Skeletal muscle satellite cell (primary cell): ENCODE results near the gene IL3RA.
"Not testable (repeated sequence)": the region's sequence is repeated elsewhere in the genome, so short reads cannot be mapped to it uniquely, and the experiment has no call there.

Experiments used
- H3K27me3 ChIP-seq: 2 replicates; pipeline ENCODE4 v1.7.0; 2013; ENCODE audit warnings: low read length; ENCODE audit not compliant: control insufficient read depth, insufficient read depth
- H3K36me3 ChIP-seq: 2 replicates; pipeline ENCODE4 v1.7.0; 2013; ENCODE audit warnings: mild to moderate bottlenecking, control low read depth, low read length; ENCODE audit not compliant: insufficient read depth
- H3K4me1 ChIP-seq: 2 replicates; pipeline ENCODE4 v1.7.0; 2013; ENCODE audit warnings: low read length; ENCODE audit not compliant: control insufficient read depth, insufficient read depth
- H3K4me2 ChIP-seq: 2 replicates; pipeline ENCODE4 v1.7.0; 2013; ENCODE audit warnings: mild to moderate bottlenecking, low read length
- H3K4me3 ChIP-seq: 2 replicates; pipeline ENCODE4 v1.7.0; 2013; ENCODE audit warnings: low read length
- H3K9ac ChIP-seq: 2 replicates; pipeline ENCODE4 v1.7.0; 2013; ENCODE audit warnings: mild to moderate bottlenecking, low read depth, low read length, moderate library complexity
- H3K9me3 ChIP-seq: replicated peaks from 2 replicates; pipeline ENCODE4 v1.7.0; 2013; ENCODE audit warnings: mild to moderate bottlenecking, control low read depth, low read length

The IL3RA gene

DNA sequence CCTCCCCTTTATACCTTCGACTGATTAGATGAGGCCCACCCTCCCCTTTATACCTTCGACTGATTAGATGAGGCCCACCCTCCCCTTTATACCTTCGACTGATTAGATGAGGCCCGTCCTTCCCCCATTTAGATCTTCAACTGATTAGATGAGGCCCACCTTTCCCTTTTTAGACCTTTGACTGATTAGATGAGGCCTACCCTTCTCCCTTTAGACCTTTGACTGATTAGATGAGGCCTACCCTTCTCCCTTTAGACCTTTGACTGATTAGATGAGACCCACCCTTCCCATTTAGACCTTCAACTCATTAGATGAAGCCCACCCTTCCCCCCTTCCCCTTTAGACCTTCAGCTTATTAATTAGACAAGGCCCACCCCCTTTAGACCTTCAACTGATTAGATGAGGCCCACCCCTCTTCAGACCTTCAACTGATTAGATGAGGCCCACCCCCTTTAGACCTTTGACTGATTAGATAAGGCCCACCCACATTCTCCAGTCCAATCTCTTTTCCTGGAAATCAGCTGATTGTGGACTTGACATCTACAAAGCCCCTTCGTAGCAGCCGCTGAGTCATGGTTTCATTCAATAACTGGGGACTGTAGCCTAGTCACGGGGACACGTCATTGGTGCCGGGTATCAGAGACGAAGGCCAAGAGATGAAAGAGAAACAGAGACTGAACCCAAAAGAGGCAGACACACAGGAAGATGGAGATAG lies 28.8 kb upstream of the IL3RA start:
- H3K4me2 ChIP-seq: no peak overlapping the region

DNA sequence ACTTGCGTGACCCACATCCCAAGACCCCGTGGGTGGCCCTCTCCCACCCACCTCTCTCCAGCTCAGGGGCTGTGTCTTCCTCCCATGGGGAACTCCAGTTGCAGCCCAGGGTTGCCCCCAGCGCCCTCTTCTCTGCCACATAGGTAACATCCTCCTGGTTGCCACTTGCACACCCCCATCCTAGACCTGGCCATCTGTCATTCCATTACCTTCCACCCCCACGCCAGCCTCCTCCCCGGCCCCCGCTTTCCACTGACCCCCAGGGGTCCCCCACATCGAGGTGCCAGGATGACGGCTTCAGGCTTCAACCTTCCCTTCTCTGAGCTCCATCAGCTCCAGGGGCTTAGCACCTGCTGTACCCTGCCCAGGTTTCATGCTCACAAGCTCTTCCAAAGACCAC lies 28.1 kb upstream of the IL3RA start:
- Histone ChIP-seq H3K4me3 (no peak overlapping the region), H3K9ac (no peak overlapping the region), H3K4me2 (no peak overlapping the region), H3K4me1 (no peaks in the 10 kb centered on the region), H3K9me3 (no peaks in the 10 kb centered on the region), H3K27me3 (no peaks in the 10 kb centered on the region), H3K36me3 (no peaks in the 10 kb centered on the region)

More for the DNA sequence above, 28.8 kb upstream of the IL3RA start:
- Histone ChIP-seq H3K4me1 (no peaks in the 10 kb centered on the region), H3K9me3 (no peaks in the 10 kb centered on the region), H3K9ac (no peak overlapping the region), H3K4me3 (no peak overlapping the region), H3K36me3 (no peaks in the 10 kb centered on the region), H3K27me3 (no peaks in the 10 kb centered on the region)

DNA sequence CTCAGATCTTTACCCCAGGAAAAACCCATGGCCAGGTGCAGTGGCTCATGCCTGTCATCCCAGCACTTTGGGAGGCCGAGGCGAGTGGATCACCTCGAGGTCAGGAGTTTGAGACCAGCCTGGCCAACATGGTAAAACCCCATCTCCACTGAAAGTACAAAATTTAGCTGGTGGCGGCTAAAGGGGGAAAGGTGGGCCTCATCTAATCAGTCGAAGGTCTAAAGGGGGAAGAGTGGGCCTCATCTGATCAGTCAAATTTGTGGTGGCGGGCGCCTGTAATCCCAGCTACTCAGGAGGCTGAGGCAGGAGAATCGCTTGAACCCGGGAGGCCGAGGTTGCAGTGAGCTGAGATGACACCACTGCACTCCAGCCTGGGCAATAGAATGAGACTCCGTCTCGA lies 27.7 kb upstream of the IL3RA start:
- H3K27me3 ChIP-seq, H3K9ac ChIP-seq, H3K4me2 ChIP-seq, H3K4me3 ChIP-seq, H3K36me3 ChIP-seq, H3K4me1 ChIP-seq, H3K9me3 ChIP-seq: not testable (repeated sequence)

DNA sequence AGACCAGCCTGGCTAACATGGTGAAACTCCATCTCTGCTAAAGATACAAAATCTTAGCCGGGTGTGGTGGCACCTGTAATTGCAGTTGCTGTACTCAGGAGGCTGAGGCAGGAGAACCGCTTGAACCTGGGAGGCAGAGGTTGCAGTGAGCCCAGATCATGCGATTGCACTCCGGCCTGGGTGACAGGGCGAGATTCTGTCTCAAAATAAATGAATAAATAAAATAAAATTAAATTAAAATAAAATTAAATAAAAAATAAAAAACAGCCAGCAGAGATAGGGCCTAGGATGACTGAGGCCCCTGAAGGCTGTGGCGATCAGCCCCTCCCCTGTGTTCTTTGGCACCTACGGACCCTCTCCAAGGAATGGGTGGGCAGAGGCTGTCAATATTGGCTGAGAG lies 22.8 kb upstream of the IL3RA start:
- Histone ChIP-seq H3K4me3 (no peak overlapping the region), H3K27me3 (no peaks in the 10 kb centered on the region), H3K9ac (no peak overlapping the region), H3K36me3 (no peaks in the 10 kb centered on the region), H3K4me1 (no peaks in the 10 kb centered on the region), H3K9me3 (no peaks in the 10 kb centered on the region), H3K4me2 (no peak overlapping the region)

DNA sequence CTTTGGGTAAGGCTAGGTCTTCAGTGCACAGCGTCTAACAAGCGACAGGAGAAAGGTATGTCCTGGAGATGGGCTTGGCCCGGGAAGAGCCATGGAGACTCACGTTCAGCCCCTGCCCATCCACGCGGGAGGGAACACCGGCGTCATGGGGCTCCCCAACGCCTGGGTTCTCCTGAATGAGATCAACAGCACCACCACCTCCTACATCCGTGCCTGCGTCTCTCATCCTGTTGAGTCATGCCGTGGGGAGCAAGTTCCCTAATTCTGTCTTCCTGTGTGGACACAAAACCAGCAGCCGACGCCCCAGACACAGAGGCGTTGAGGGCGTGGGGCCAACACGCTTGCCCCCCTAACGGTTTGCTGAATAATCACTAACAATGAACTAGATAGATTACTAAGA lies 20.1 kb upstream of the IL3RA start:
- H3K9ac ChIP-seq: no peak overlapping the region
- H3K4me1 ChIP-seq: no peaks in the 10 kb centered on the region

DNA sequence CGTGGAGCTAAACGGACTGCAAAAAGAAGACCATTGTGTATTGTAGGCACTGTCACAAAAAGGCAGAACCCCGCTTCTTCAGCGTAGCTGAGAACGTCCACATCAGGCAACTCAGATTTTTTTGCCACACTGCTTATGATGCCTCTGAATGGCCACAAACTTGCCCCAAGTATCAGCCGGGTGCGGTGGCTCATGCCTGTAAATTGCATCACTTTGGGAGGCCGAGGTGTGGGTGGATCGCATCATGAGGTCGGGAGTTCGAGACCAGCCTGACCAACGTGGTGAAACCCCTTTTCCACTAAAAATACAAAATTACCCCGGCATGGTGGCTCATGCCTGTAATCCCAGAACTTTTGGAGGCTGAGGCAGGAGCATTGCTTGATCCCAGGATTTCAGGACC lies 14.9 kb upstream of the IL3RA start:
- Histone ChIP-seq H3K4me3 (no peak overlapping the region), H3K36me3 (no peaks in the 10 kb centered on the region), H3K27me3 (no peaks in the 10 kb centered on the region), H3K9me3 (no peaks in the 10 kb centered on the region), H3K4me1 (no peaks in the 10 kb centered on the region), H3K9ac (no peak overlapping the region), H3K4me2 (no peak overlapping the region)

More for the DNA sequence above, 20.1 kb upstream of the IL3RA start:
- no peaks in the 10 kb centered on the region for H3K9me3 ChIP-seq
- no peaks in the 10 kb centered on the region for H3K27me3 ChIP-seq
- no peaks in the 10 kb centered on the region for H3K36me3 ChIP-seq
- no peak overlapping the region for H3K4me3 ChIP-seq
- no peak overlapping the region for H3K4me2 ChIP-seq

DNA sequence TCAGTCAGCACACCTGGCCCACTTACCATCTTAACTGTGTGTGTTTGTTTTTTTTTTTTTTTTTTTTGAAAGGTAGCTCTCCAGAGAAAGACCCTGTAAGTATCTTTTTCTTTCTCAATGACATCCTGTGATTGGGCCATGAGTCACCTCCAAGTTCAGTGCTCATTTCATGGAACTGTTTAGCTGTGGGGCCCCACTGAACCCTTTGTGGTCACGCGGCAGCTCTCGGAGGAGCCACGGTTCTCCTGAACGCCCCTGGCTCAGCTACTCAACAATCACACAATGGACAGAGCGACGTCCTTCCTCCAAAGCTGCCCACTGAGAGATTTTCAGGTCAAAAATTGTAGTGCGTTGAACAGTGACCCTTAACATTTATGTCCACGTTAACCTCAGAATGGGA lies 14.2 kb upstream of the IL3RA start:
- Histone ChIP-seq H3K36me3 (no peaks in the 10 kb centered on the region), H3K4me1 (no peaks in the 10 kb centered on the region), H3K4me2 (no peak overlapping the region), H3K4me3 (no peak overlapping the region), H3K27me3 (no peaks in the 10 kb centered on the region), H3K9ac (no peak overlapping the region), H3K9me3 (no peaks in the 10 kb centered on the region)

DNA sequence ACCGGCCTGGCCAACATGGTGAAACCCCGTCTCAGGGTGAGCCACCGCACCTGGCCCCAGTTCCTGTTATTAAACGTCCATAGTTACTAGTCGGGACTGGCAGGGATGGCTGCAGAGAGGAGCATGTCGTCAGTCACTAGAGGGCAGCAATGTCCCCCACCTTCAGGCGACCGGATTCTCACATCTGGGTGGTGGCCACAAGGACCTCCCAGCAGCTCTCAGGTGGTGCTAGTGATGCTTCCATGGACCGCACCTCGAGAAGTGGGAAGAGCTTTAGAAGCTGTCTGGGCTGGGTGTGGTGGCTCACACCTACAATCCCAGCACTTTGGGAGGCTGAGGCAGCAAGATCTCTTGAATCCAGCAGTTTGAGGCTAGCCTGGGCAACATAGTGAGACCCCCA lies 13.3 kb upstream of the IL3RA start:
- Histone ChIP-seq H3K27me3 (no peaks in the 10 kb centered on the region), H3K4me2 (no peak overlapping the region), H3K4me3 (no peak overlapping the region), H3K4me1 (no peaks in the 10 kb centered on the region), H3K9ac (no peak overlapping the region), H3K36me3 (no peaks in the 10 kb centered on the region), H3K9me3 (no peaks in the 10 kb centered on the region)

DNA sequence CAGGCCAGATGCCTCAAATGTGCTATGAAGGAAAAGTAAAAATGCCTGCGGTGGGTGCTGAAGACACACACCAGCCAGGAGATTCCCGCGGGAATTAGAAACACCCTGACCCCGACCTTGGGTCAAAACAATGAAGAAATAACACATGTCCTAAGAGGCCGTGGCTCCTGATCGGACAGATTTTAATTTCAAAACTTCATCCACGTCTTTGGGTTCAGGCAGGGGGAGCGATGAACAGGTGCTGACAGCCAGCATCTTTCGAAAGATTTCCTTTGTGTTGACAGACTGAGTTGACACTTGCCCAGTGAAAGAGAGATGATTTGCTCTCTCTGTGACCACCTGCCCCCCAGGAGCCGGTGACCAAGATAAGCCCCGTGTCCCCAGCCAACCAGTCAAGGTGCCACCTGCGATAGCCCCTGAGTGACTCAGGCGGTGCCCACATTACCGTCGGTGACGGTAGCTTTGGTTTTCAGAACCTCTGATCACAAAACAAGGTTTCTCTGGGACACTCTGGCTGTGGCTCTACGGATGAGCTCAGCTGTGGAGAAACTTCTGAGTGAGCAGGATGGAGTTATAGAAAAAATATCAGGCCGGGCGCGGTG lies 11.0 kb upstream of the IL3RA start:
- no peak overlapping the region for H3K9ac ChIP-seq
- no peak overlapping the region for H3K4me3 ChIP-seq
- H3K27me3 ChIP-seq: no peaks in the 10 kb centered on the region
- no peaks in the 10 kb centered on the region for H3K4me1 ChIP-seq
- H3K4me2 ChIP-seq: no peak overlapping the region
- H3K36me3 ChIP-seq: no peaks in the 10 kb centered on the region
- no peaks in the 10 kb centered on the region for H3K9me3 ChIP-seq

DNA sequence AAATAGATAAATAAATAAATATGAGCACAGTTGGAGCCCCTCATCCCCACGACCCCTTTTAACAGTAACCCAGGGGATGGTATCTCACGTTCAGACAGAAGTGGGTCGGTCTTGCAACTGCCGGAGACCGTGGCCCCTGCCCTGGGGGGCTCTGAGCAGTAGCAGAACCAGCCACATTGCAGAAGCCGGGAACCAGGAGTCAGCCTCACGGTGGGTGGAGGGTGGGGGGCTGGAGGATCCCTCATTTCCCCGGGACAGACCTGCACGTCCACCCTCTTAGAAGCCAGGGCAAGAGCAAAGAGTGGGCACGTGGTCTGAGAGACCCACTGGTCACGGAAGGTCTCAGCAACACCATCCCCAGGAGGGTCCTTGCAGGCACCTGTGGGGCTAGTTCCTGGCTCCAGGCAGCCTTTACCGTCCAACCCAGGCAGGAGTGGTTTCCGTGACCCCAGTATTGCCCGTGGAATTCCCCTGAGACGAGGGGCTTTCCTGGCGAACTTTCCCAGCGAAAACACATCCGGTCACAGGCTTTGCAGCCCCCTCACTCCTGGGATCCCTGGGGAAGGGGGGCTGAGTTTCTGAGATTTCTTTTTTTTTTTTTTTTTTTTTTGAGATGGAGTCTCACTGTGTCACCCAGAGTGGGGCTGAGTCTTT lies 8.8 kb upstream of the IL3RA start:
- Histone ChIP-seq H3K4me3 (no peak overlapping the region), H3K36me3 (no peaks in the 10 kb centered on the region), H3K27me3 (no peaks in the 10 kb centered on the region), H3K9ac (no peak overlapping the region), H3K4me1 (no peaks in the 10 kb centered on the region), H3K4me2 (no peak overlapping the region), H3K9me3 (no peaks in the 10 kb centered on the region)

DNA sequence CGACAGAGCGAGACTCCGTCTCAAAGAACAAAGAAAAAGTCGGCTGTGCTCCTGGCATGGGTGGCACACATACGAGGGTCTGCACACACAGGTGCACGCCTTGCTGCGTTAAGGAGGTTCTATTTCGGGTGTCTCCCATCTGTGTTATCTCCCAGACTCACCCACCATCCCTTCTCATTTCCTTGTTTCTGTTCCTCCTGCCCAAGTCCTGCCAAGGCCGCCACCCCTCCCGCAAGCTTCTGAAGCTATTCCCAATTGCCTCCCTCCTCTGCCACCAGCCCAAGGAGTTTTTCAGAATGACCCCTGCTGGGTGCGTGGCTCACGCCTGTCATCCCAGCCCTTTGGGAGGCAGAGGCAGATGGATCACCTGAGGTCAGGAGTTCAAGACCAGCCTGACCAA lies 6.0 kb upstream of the IL3RA start:
- no peak overlapping the region for H3K4me3 ChIP-seq
- H3K4me2 ChIP-seq: no peak overlapping the region
- H3K9me3 ChIP-seq: no peaks in the 10 kb centered on the region
- H3K4me1 ChIP-seq: no peaks in the 10 kb centered on the region
- H3K27me3 ChIP-seq: no peaks in the 10 kb centered on the region
- H3K9ac ChIP-seq: no peak overlapping the region
- H3K36me3 ChIP-seq: no peaks in the 10 kb centered on the region

DNA sequence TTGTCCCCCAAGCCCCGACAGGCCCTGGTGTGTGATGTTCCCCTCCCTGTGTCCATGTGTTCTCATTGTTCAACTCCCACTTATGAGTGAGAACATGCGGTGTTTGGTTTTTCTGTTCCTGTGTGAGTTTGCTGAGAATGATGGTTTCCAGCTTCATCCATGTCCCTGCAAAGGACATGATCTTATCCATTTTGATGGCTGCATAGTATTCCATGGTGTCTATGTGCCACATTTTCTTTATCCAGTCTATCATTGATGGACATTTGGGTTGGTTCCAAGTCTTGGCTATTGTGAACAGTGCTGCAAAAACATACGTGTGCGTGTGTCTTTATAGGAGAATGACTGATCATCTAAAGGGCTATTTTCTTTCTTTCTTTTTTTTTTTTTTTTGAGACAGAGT lies 4.2 kb upstream of the IL3RA start:
- H3K9me3 ChIP-seq, H3K4me1 ChIP-seq, H3K36me3 ChIP-seq, H3K27me3 ChIP-seq, H3K4me2 ChIP-seq, H3K9ac ChIP-seq, H3K4me3 ChIP-seq: not testable (repeated sequence)
